ENCODE results near the gene ZC3H11A. TPM values are rescaled to one million over a fixed set of nuclear protein-coding genes. Genes with fewer than 3 reads are reported as not detected.
A peak's percentile ranks its signal among the peaks of the same experiment; 100 is the strongest.

Gene ZC3H11A
- total RNA-seq, 1 donor from 2014 or later, result 69.4 TPM

DNA sequence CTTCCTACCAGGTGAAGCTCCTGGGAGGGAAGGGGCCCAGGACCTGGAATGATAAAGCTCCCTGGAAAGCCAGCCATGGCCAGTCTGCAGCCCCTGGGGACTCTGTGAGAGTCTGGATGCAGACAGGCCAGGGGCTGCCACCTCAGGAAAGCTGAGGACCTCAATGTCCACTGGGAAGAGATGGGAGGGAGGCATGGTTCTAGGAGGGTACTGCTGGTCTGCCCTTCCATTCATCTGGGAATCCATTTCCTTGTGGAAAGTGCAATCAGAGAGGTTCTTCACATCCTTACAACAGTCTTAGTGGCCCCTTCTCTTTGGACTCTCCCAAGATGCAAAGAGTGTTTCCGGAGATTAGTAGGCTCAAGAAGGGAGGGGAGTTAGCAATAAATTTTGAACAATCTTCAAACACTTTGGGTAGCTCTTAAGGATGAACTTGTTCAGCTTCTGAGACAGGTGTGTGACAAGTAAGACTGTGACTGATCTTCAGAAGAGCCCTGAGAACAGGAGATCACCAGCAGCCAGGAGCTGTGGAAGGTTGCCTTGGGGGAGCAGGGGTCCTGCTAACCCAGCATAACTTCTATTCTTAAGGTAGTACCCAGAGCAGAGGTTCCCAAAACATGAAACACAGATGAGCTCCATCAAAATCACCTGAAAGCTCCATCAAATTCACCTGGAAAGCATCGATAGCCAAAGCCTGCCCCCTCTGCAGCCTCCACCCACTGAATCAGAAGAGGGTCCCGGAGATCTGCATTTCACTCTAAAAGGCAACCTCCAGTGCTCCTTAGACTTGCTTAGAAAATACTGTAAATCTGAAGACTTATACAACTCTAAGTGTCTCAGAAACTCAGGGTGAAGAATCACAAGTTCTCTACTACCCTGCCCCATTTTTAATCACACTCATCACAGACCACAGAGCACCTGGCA is 31.1 kb upstream of the ZC3H11A start:
- peaks cover 2 to 6% (median 3%) of the 10 kb centered on the region in 3 donors for H3K4me1 ChIP-seq (ENCODE audit: control insufficient read depth in 3 of 3, insufficient read depth in 3 of 3, low read length in 3 of 3)
- H3K36me3 ChIP-seq (ENCODE audit: control insufficient read depth in 3 of 3, insufficient read depth in 3 of 3, low read length in 3 of 3), result no peaks in the 10 kb centered on the region
- H3K9ac ChIP-seq (ENCODE audit: low read depth in 1 of 3, low read length in 3 of 3), result no peak overlapping the region
- no peak overlapping the region for H3K27ac ChIP-seq (ENCODE audit: low read depth, low read length)
- no peaks in the 10 kb centered on the region for H3K9me3 ChIP-seq (ENCODE audit: control insufficient read depth in 3 of 3, low read length in 3 of 3)
- no peak overlapping the region for H3K4me3 ChIP-seq (ENCODE audit: low read length in 3 of 3)
- no peaks in the 10 kb centered on the region for H3K27me3 ChIP-seq (ENCODE audit: control insufficient read depth in 3 of 3, insufficient read depth in 3 of 3, low read length in 3 of 3)

DNA sequence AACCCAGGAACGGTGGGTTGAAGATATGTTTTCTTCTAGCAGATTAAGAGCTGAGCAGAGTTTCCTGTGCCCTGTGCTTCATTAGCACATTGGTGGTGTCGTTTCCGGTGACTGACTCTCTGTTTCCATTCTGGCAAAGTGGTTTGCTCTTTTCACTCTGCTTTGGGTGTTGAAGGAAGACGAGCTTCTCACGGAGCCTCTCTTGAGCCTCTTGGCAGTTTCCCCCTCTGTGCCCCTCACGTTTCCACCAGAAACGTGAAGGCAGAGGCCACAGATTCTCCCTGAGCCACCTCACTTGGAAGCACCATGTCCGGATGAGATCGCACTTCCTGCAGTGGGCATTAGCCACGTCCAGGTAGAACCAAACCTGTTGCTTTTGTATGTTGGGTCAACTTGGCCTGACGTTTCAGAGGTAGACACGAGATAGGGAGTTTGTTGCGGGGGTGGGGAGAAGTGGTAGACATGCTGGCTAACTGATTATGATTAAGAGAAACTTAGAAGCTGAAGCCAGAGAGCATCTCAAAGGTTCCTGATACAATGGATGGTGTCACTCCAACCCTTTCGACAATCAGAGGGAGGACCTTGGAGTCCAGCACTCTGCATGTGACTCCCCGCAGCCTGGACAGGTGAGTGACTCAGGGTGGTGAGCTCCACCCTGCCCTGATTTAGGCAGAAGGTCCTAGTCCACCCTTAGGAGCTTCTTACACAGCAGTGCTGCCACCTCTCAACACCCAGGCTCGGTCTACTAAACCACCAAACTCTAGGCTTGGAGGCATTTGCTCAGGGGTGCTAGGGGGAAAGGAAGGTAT is 30.2 kb upstream of the ZC3H11A start, which contains the start of gene LAX1:
Gene LAX1 (plus strand): TSS at position 155 of the 809 bp plus-strand sequence. CDS start 383 bp downstream, at position 538.
- Histone ChIP-seq H3K4me1 (ENCODE audit: control insufficient read depth in 3 of 3, insufficient read depth in 3 of 3, low read length in 3 of 3) (peaks cover 5 to 11% (median 7%) of the 10 kb centered on the region in 3 donors), H3K9ac (ENCODE audit: low read depth in 1 of 3, low read length in 3 of 3) (no peak within 1 kb of the TSS), H3K9me3 (ENCODE audit: control insufficient read depth in 3 of 3, low read length in 3 of 3) (no peaks in the 10 kb centered on the region), H3K27ac (ENCODE audit: low read depth, low read length) (no peak within 1 kb of the TSS), H3K27me3 (ENCODE audit: control insufficient read depth in 3 of 3, insufficient read depth in 3 of 3, low read length in 3 of 3) (no peaks in the 10 kb centered on the region), H3K4me3 (ENCODE audit: low read length in 3 of 3) (no peak within 1 kb of the TSS), H3K36me3 (ENCODE audit: control insufficient read depth in 3 of 3, insufficient read depth in 3 of 3, low read length in 3 of 3) (no peaks in the 10 kb centered on the region)

DNA sequence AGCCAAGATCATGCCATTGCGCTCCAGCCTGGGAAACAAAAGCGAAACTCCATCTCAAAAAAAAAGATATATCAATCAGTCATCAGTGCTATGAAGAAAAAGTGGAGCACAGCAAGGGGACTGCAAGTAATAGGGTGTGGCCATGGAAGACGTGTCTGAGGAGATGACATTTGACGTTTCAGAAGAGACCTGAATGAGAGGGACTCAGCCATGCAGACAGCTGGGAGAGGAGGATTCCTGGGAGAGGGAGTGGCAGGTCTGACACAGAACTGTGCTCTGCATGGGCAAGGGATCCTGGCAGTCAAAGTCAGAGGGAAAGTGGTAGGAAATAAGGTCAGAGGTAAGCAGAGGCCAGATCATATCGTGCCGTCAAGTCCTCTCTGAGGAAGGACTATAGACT is 27.2 kb upstream of the ZC3H11A start:
- Histone ChIP-seq H3K36me3 (ENCODE audit: control insufficient read depth in 3 of 3, insufficient read depth in 3 of 3, low read length in 3 of 3) (no peaks in the 10 kb centered on the region), H3K9ac (ENCODE audit: low read depth in 1 of 3, low read length in 3 of 3) (no peak overlapping the region), H3K27ac (ENCODE audit: low read depth, low read length) (no peak overlapping the region), H3K4me3 (ENCODE audit: low read length in 3 of 3) (no peak overlapping the region), H3K9me3 (ENCODE audit: control insufficient read depth in 3 of 3, low read length in 3 of 3) (no peaks in the 10 kb centered on the region), H3K27me3 (ENCODE audit: control insufficient read depth in 3 of 3, insufficient read depth in 3 of 3, low read length in 3 of 3) (no peaks in the 10 kb centered on the region), H3K4me1 (ENCODE audit: control insufficient read depth in 3 of 3, insufficient read depth in 3 of 3, low read length in 3 of 3) (peaks cover 13 to 26% (median 13%) of the 10 kb centered on the region in 3 donors)

DNA sequence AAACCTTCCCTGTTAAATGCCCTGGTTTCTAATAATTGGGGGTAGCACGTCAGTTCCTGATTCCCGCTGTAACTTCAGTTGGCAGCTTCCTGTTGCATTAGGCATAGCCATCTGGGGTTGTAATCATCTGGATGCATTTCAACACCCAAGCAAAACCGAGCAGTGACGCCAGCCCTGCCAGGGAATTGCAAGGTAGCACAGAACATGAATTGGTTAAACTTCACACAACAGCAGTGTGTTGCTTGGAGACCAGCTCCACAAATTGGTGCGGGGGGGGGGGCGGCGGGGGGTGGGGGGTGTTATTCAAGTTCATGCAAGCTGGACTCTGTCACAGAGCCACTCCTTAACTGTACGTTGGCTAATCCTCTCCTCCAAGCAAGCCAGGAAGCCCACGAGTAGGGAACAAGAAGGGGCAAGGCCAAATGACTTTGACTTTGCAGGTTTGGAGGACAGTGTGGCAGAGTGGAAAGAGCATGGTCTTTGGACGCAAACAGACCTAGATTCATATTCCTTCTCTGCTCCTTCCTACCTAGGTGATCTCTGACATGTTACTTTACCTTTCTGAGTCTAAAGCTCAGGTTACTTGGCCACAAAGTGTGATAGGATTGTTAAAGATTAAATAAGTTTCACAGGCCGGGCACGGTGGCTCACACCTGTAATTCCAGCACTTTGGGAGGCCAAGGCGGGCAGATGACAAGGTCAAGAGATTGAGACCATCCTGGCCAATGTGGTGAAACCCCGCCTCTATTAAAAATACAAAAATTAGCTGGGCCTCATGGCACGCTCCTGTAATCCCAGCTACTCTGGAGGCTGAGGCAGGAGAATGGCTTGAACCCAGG is 25.7 kb upstream of the ZC3H11A start:
- peak overlapping the region in 2 of 3 donors; percentile 28 to 66 for H3K9ac ChIP-seq (ENCODE audit: low read depth in 1 of 3, low read length in 3 of 3)
- peaks cover 13 to 31% (median 18%) of the 10 kb centered on the region in 3 donors for H3K4me1 ChIP-seq (ENCODE audit: control insufficient read depth in 3 of 3, insufficient read depth in 3 of 3, low read length in 3 of 3)
- H3K4me3 ChIP-seq (ENCODE audit: low read length in 3 of 3), result peak overlapping the region in 2 of 3 donors; percentile 31 to 64
- no peaks in the 10 kb centered on the region for H3K36me3 ChIP-seq (ENCODE audit: control insufficient read depth in 3 of 3, insufficient read depth in 3 of 3, low read length in 3 of 3)
- peak overlapping the region; percentile 61 for H3K27ac ChIP-seq (ENCODE audit: low read depth, low read length)
- H3K27me3 ChIP-seq (ENCODE audit: control insufficient read depth in 3 of 3, insufficient read depth in 3 of 3, low read length in 3 of 3), result no peaks in the 10 kb centered on the region
- H3K9me3 ChIP-seq (ENCODE audit: control insufficient read depth in 3 of 3, low read length in 3 of 3), result no peaks in the 10 kb centered on the region

DNA sequence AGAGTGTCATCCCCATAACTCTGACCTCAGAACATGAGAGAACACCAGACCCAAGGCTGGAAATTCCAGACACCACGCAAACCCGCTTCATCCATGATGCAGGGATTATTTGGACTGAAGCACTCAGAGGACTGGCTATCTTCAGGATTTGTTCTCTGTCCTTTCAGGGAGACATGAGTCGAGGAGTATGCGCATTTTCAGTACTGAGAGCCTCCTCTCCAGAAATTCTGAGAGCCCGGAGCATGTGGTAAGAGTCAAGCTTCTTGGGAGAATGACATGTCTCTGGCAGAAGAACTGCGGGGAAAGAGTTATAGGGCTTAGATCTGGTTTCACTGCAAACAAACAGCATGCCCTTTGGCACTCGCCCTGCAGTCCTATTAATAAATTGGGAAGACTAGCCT is 23.5 kb upstream of the ZC3H11A start:
- peak overlapping the region; percentile 67 for H3K27ac ChIP-seq (ENCODE audit: low read depth, low read length)

DNA sequence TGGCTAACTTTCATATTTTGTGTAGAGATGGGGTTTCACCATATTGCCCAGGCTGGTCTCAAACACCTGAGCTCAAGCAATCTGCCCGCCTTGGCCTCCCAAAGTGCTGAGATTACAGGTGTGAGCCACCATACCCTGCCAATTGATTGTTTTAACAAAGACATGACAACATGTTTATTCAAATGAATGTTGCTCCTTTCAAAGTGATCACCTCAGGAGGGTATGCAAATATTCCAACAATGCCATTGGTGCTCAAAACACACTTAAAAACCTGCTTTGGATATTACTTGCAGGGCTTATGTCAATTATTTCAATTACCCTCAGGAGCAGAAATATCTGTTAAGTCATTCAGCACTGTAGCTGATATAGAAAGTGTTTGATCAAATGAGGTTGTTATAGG is 22.6 kb upstream of the ZC3H11A start:
- no peak overlapping the region for H3K9ac ChIP-seq (ENCODE audit: low read depth in 1 of 3, low read length in 3 of 3)
- no peaks in the 10 kb centered on the region for H3K27me3 ChIP-seq (ENCODE audit: control insufficient read depth in 3 of 3, insufficient read depth in 3 of 3, low read length in 3 of 3)
- H3K9me3 ChIP-seq (ENCODE audit: control insufficient read depth in 3 of 3, low read length in 3 of 3), result no peaks in the 10 kb centered on the region
- H3K27ac ChIP-seq (ENCODE audit: low read depth, low read length), result no peak overlapping the region
- H3K36me3 ChIP-seq (ENCODE audit: control insufficient read depth in 3 of 3, insufficient read depth in 3 of 3, low read length in 3 of 3), result no peaks in the 10 kb centered on the region
- no peak overlapping the region for H3K4me3 ChIP-seq (ENCODE audit: low read length in 3 of 3)
- H3K4me1 ChIP-seq (ENCODE audit: control insufficient read depth in 3 of 3, insufficient read depth in 3 of 3, low read length in 3 of 3), result peaks cover 13 to 31% (median 18%) of the 10 kb centered on the region in 3 donors

More for the DNA sequence above, 23.5 kb upstream of the ZC3H11A start:
- H3K27me3 ChIP-seq (ENCODE audit: control insufficient read depth in 3 of 3, insufficient read depth in 3 of 3, low read length in 3 of 3), result no peaks in the 10 kb centered on the region
- H3K9ac ChIP-seq (ENCODE audit: low read depth in 1 of 3, low read length in 3 of 3), result peak overlapping the region; percentile 20 to 65 (median 39)
- peaks cover 13 to 31% (median 18%) of the 10 kb centered on the region in 3 donors for H3K4me1 ChIP-seq (ENCODE audit: control insufficient read depth in 3 of 3, insufficient read depth in 3 of 3, low read length in 3 of 3)
- no peaks in the 10 kb centered on the region for H3K36me3 ChIP-seq (ENCODE audit: control insufficient read depth in 3 of 3, insufficient read depth in 3 of 3, low read length in 3 of 3)
- peak overlapping the region in 2 of 3 donors; percentile 27 to 48 for H3K4me3 ChIP-seq (ENCODE audit: low read length in 3 of 3)
- H3K9me3 ChIP-seq (ENCODE audit: control insufficient read depth in 3 of 3, low read length in 3 of 3), result no peaks in the 10 kb centered on the region

DNA sequence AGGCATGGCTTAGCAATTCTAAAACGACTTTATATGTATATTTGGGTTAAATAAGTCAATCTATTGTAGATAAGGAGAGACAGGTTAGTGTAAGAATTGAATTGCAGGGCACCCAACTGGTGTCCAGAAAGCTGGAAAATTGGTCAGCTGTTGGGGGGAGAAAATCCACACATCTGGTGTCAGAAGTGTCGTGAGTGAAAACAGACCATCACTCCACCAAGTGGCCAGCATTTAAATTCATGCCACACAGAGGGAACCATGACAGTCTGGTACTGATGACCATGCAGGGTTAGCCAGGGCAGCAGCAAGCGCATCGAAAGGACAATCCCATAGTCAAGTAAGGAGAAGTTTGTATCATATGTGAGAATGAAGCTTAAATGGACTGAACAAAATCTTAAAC is 18.8 kb upstream of the ZC3H11A start:
- Histone ChIP-seq H3K9me3 (ENCODE audit: control insufficient read depth in 3 of 3, low read length in 3 of 3) (no peaks in the 10 kb centered on the region), H3K9ac (ENCODE audit: low read depth in 1 of 3, low read length in 3 of 3) (no peak overlapping the region), H3K27me3 (ENCODE audit: control insufficient read depth in 3 of 3, insufficient read depth in 3 of 3, low read length in 3 of 3) (no peaks in the 10 kb centered on the region), H3K27ac (ENCODE audit: low read depth, low read length) (no peak overlapping the region), H3K4me1 (ENCODE audit: control insufficient read depth in 3 of 3, insufficient read depth in 3 of 3, low read length in 3 of 3) (peaks cover 3 to 14% (median 8%) of the 10 kb centered on the region in 3 donors), H3K36me3 (ENCODE audit: control insufficient read depth in 3 of 3, insufficient read depth in 3 of 3, low read length in 3 of 3) (no peaks in the 10 kb centered on the region), H3K4me3 (ENCODE audit: low read length in 3 of 3) (no peak overlapping the region)

DNA sequence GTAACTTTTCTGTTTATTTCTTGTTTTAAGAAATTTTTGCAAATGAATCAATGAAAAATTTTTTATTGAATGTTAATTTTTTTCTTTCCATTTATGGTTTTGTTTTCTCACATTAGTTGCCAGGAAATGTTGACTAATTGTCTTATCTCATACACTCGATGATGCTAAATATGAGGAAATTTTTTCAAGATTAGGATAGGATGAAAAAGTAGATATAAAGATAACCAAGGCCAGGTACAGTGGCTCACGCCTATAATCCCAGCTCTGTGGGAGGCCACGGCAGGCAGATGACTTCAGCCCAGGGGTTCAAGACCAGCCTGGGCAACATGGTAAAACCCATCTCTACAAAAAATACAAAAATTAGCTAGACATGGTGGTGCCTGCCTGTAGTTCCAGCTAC is 17.8 kb upstream of the ZC3H11A start:
- Histone ChIP-seq H3K4me3 (ENCODE audit: low read length in 3 of 3) (no peak overlapping the region), H3K9ac (ENCODE audit: low read depth in 1 of 3, low read length in 3 of 3) (no peak overlapping the region), H3K9me3 (ENCODE audit: control insufficient read depth in 3 of 3, low read length in 3 of 3) (no peaks in the 10 kb centered on the region), H3K27me3 (ENCODE audit: control insufficient read depth in 3 of 3, insufficient read depth in 3 of 3, low read length in 3 of 3) (no peaks in the 10 kb centered on the region), H3K27ac (ENCODE audit: low read depth, low read length) (no peak overlapping the region), H3K36me3 (ENCODE audit: control insufficient read depth in 3 of 3, insufficient read depth in 3 of 3, low read length in 3 of 3) (no peaks in the 10 kb centered on the region), H3K4me1 (ENCODE audit: control insufficient read depth in 3 of 3, insufficient read depth in 3 of 3, low read length in 3 of 3) (peaks cover 0 to 9% (median 5%) of the 10 kb centered on the region in 3 donors)

DNA sequence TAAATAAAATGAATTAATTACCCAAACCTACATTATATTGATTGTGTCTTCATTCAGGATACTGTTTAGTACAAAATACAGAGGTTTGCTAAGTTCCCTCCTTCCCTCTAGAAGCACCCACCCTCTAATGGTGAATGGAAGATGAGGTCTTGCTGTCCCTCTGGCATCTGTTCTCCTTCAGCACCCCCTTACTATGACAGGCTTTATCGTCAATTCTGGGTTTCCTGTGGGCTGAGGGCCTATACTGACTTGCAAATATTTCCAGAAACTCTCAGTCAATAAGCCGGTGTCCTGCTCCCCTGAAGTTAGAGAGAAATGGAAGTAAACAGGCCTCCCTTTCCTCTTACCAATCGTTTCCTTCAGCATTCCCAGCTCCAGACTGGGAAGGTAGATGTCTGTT is 17.3 kb upstream of the ZC3H11A start:
- Histone ChIP-seq H3K9ac (ENCODE audit: low read depth in 1 of 3, low read length in 3 of 3) (no peak overlapping the region), H3K9me3 (ENCODE audit: control insufficient read depth in 3 of 3, low read length in 3 of 3) (no peaks in the 10 kb centered on the region), H3K27me3 (ENCODE audit: control insufficient read depth in 3 of 3, insufficient read depth in 3 of 3, low read length in 3 of 3) (no peaks in the 10 kb centered on the region), H3K27ac (ENCODE audit: low read depth, low read length) (no peak overlapping the region), H3K4me3 (ENCODE audit: low read length in 3 of 3) (no peak overlapping the region), H3K36me3 (ENCODE audit: control insufficient read depth in 3 of 3, insufficient read depth in 3 of 3, low read length in 3 of 3) (no peaks in the 10 kb centered on the region), H3K4me1 (ENCODE audit: control insufficient read depth in 3 of 3, insufficient read depth in 3 of 3, low read length in 3 of 3) (peaks cover 0 to 5% (median 5%) of the 10 kb centered on the region in 3 donors)
